ENCODE results near the gene IRF2BP2.
A peak's percentile ranks its signal among the peaks of the same experiment; 100 is the strongest.

The IRF2BP2 gene

GRCh38 chr1:234582681-234583301 lies 27.2 kb downstream of the IRF2BP2 start:
- peak; percentile 68 for DNase-seq

GRCh38 chr1:234582186-234582585 lies 27.8 kb downstream of the IRF2BP2 start:
- DNase-seq: no peak

GRCh38 chr1:234581063-234581714 lies 28.8 kb downstream of the IRF2BP2 start:
- DNase-seq: no peak

GRCh38 chr1:234579967-234580366 lies 30.0 kb downstream of the IRF2BP2 start:
- DNase-seq: no peak

- no peak for DNase-seq
Measured at GRCh38 chr1:234578735-234579134, 31.2 kb downstream of the IRF2BP2 start.

- DNase-seq: no peak
Measured at GRCh38 chr1:234578087-234578486, 31.9 kb downstream of the IRF2BP2 start.

- DNase-seq: no peak
Measured at GRCh38 chr1:234573711-234574299, 36.2 kb downstream of the IRF2BP2 start.

GRCh38 chr1:234572966-234573365 lies 37.0 kb downstream of the IRF2BP2 start:
- no peak for DNase-seq

GRCh38 chr1:234571702-234572101 lies 38.3 kb downstream of the IRF2BP2 start:
- DNase-seq: no peak

- DNase-seq: no peak
Measured at GRCh38 chr1:234570329-234571120, 39.5 kb downstream of the IRF2BP2 start.

- no peak for DNase-seq
Measured at GRCh38 chr1:234568345-234568744, 41.6 kb downstream of the IRF2BP2 start.

GRCh38 chr1:234565132-234565531 lies 44.8 kb downstream of the IRF2BP2 start:
- no peak for DNase-seq

GRCh38 chr1:234564035-234565029 lies 45.6 kb downstream of the IRF2BP2 start:
- no peak for DNase-seq

GRCh38 chr1:234562334-234562733 lies 47.6 kb downstream of the IRF2BP2 start:
- DNase-seq: no peak

GRCh38 chr1:234561319-234561718 lies 48.7 kb downstream of the IRF2BP2 start:
- DNase-seq: no peak

GRCh38 chr1:234559902-234560676 lies 49.9 kb downstream of the IRF2BP2 start:
- no peak for DNase-seq

GRCh38 chr1:234559152-234559901 lies 50.7 kb downstream of the IRF2BP2 start:
- no peak for DNase-seq

GRCh38 chr1:234558330-234558836 lies 51.6 kb downstream of the IRF2BP2 start:
- DNase-seq: no peak

- DNase-seq: no peak
Measured at GRCh38 chr1:234556245-234556943, 53.6 kb downstream of the IRF2BP2 start.
